K562 treated with DMSO at 1 percent for 12 hours (cell line): ENCODE measurements around the gene CYS1. TPM values are rescaled to one million over a fixed set of nuclear protein-coding genes. Genes with fewer than 3 reads are reported as not detected.

Experiments
- total RNA-seq: library from RNA; unstranded; fragments of 300-600 nt; gene quantifications from 2 replicates; pipeline ENCODE4 v1.2.3, GENCODE V29; 2022; ENCODE audit not compliant: insufficient read depth

Gene CYS1, protein sequence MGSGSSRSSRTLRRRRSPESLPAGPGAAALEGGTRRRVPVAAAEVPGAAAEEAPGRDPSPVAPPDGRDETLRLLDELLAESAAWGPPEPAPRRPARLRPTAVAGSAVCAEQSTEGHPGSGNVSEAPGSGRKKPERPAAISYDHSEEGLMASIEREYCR
- 0.37 TPM in 1 of 2 replicates, not detected in the other for total RNA-seq

DNA sequence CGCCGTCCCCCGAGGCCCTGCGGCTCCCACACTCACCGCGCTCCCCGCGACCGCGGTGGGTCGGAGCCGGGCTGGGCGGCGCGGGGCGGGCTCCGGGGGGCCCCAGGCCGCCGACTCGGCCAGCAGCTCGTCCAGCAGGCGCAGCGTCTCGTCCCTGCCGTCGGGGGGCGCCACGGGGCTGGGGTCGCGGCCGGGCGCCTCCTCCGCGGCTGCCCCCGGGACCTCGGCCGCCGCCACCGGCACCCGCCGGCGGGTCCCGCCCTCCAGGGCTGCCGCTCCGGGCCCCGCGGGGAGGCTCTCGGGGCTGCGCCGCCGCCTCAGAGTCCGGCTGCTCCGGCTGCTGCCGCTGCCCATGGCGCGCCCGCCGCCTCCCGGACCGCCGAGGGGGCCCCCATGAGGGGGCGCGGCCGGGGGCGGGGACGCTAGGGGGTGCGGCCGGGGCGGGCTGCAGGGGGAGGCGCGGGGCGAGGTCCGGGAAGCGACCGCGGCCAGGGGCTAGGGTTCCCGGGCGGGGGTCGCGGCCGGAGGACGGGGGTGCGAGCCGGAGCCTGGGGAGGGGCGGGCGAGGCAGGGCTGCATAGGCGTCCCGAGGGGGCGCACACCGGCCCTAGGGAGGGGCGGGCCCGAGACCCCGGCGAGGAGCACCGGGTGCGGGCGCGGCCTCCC, at the start of gene CYS1:
Gene CYS1, minus strand, starts transcription at position 542 of the 666 bp plus-strand sequence. Its CDS starts 188 bp downstream, at position 354.

DNA sequence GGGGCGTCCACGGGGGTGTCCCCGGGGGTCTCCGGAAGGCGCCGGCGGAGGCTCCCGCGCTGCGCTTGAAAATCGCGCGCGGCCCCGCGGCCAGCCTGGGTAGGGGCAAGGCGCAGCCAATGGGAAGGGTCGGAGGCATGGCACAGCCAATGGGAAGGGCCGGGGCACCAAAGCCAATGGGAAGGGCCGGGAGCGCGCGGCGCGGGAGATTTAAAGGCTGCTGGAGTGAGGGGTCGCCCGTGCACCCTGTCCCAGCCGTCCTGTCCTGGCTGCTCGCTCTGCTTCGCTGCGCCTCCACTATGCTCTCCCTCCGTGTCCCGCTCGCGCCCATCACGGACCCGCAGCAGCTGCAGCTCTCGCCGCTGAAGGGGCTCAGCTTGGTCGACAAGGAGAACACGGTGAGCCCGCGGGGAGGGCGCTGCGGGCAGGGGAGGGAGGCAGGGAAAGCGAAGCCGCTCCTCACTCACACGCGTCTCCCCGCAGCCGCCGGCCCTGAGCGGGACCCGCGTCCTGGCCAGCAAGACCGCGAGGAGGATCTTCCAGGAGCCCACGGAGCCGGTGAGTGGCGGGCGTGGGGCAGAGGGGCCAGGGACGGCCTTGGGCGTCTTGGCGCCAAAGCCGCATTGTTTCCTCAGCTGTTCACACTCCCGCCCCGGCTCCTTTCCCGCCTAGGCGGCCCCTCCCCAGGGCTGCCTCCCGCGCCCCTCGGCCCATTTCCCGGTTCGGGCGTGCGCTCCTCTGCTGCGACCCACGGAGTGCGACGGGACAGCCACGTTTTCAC, 42.5 kb upstream of the CYS1 start, which contains the start of gene RRM2:
Gene RRM2, plus strand, starts transcription at position 240 of the 781 bp plus-strand sequence. Its CDS starts 60 bp downstream, at position 300.

DNA sequence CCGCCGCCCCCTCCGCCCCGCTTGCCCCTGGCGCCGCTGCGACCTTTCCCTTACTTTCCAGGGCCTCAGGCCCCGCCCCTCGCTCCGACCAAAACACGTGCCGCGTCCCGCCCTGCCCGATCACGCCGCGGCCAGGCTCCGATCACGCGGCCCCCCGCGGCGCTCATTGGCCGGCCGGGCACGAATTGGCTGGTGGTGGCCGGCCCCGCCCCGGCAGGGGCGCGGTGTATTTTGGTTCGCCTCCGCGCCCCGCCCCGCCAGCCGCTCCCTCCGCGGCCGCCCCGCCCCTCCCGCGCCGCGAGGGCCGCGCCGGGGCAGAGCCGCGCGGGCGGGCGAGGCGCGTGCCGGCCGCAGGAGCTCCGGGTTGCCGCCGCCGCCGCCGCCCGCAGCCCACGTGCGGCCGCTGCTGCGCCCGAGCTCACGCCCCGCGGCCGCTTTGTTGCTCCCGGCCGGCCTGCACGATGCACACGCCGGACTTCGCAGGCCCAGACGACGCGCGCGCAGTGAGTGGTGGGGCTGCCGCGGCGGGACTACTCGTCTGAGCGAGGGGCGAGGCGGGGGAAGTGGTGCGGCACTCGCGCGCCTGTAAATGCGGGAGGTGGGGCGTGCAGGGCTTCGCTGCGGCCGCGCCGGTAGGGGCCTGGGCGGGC, 36.8 kb downstream of the CYS1 start, which contains the start of gene KLF11:
Gene KLF11, plus strand, starts transcription at position 295 of the 650 bp plus-strand sequence. Its CDS starts 167 bp downstream, at position 462.

Other genes with a start within 250 kb of the CYS1 start
- 2.5 and 11.0 TPM in 2 replicates for gene TAF1B, start 236.9 kb downstream of the CYS1 start, total RNA-seq
- gene GRHL1, start 128.7 kb downstream of the CYS1 start, total RNA-seq: 1.9 and 7.7 TPM in 2 replicates
- 3.5 and 8.3 TPM in 2 replicates for gene KLF11, start 36.9 kb downstream of the CYS1 start, total RNA-seq
- gene RRM2, start 42.3 kb upstream of the CYS1 start, total RNA-seq: 45.2 and 122 TPM in 2 replicates
- gene HPCAL1, start 222.5 kb upstream of the CYS1 start, total RNA-seq: 141 and 157 TPM in 2 replicates